Muscle layer of colon (tissue), 2 donors: Measurements from ENCODE around the gene ALCAM.

Experiments
- H3K27ac ChIP-seq: one replicate; pipeline ENCODE4 v1.7.0; 2013; ENCODE audit warnings: low read depth, mild to moderate bottlenecking, low read length, moderate library complexity
- H3K27me3 ChIP-seq, 2 donors: one replicate each; pipeline ENCODE4 v1.7.0; 2013; ENCODE audit warnings: low read length in 2 of 2, mild to moderate bottlenecking in 2 of 2; ENCODE audit not compliant: insufficient read depth in 2 of 2, control insufficient read depth in 1 of 2
- H3K36me3 ChIP-seq: one replicate; pipeline ENCODE4 v1.7.0; 2013; ENCODE audit warnings: mild to moderate bottlenecking, low read length; ENCODE audit not compliant: insufficient read depth
- H3K4me1 ChIP-seq: one replicate; pipeline ENCODE4 v1.7.0; 2013; ENCODE audit warnings: mild to moderate bottlenecking, low read length; ENCODE audit not compliant: insufficient read depth
- H3K4me3 ChIP-seq, 2 donors: one replicate each; pipeline ENCODE4 v1.7.0; 2013; ENCODE audit warnings: low read length in 2 of 2, low read depth in 1 of 2, mild to moderate bottlenecking in 1 of 2, moderate library complexity in 1 of 2
- H3K9ac ChIP-seq: one replicate; pipeline ENCODE4 v1.7.0; 2013; ENCODE audit warnings: low read length
- H3K9me3 ChIP-seq: one replicate; pipeline ENCODE4 v1.7.0; 2013; ENCODE audit warnings: mild to moderate bottlenecking, low read length
- donor health status: abdominal sarcoma.
- donor health status: Adenocarcinoma of cecum.

The ALCAM gene

DNA sequence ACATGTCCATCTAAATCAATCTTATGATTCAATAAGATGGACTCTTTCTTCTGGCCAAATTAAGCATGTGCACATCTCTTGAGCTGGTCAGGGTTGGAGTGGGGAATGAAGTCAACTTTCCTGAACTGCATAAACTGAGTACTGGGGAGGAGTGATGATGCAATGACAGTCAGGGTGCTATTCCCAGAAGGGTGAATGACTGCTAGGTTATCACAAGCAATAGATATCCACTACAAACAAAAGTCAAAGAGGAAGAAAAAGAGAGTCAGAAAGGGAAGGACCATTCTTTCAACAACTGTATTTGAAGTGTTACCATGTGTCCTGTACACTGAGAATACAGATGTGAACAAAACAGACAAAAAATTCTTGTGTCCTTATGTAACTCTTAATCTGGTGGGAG lies 70.0 kb downstream of the ALCAM start:
- Histone ChIP-seq H3K9ac (no peak overlapping the region), H3K9me3 (no peaks in the 10 kb centered on the region), H3K27ac (no peak overlapping the region), H3K4me1 (no peaks in the 10 kb centered on the region), H3K4me3 (no peak overlapping the region), H3K36me3 (no peaks in the 10 kb centered on the region), H3K27me3 (no peaks in the 10 kb centered on the region)

DNA sequence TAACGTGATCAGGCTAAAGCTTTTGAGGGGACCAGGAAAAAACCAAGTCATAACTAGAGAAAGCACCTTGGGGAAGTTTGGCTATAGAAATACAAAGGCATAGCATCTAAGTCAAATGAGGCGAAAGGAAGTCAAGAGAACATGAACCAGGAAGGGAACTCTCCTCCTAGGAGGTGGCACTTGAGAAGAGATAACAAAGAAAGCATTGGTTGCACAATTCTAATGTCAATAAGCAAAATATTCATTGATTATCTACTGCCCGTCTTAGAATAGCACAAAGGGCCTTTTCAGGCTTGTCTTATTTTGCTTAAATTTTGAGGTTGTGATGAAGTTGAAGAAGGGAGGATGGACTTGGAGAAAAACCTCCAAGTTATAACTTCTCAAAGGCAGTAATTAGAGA lies 73.4 kb downstream of the ALCAM start:
- Histone ChIP-seq H3K27ac (no peak overlapping the region), H3K9me3 (no peaks in the 10 kb centered on the region), H3K4me1 (no peaks in the 10 kb centered on the region), H3K27me3 (no peaks in the 10 kb centered on the region), H3K36me3 (no peaks in the 10 kb centered on the region), H3K4me3 (no peak overlapping the region), H3K9ac (no peak overlapping the region)

DNA sequence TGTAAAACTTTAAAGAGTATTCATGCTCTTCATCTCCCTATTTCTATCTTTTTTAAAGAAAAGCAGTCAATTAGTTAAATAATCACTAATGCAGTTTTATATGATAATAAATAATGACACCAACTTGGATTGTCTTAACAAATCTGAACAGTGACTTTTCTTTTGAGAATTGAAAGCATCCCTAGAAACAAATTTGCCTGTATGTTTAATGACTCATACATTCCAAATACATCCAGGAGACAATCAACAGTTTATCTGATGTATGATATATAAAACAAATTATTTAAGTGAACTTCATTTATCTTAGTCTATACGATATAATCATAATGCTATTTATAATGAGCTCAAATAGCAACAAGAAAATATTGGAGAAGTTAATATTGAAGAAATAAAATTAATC lies 78.0 kb downstream of the ALCAM start:
- Histone ChIP-seq H3K4me1 (no peaks in the 10 kb centered on the region), H3K27ac (no peak overlapping the region), H3K27me3 (no peaks in the 10 kb centered on the region), H3K4me3 (no peak overlapping the region), H3K9ac (no peak overlapping the region), H3K9me3 (no peaks in the 10 kb centered on the region), H3K36me3 (no peaks in the 10 kb centered on the region)

DNA sequence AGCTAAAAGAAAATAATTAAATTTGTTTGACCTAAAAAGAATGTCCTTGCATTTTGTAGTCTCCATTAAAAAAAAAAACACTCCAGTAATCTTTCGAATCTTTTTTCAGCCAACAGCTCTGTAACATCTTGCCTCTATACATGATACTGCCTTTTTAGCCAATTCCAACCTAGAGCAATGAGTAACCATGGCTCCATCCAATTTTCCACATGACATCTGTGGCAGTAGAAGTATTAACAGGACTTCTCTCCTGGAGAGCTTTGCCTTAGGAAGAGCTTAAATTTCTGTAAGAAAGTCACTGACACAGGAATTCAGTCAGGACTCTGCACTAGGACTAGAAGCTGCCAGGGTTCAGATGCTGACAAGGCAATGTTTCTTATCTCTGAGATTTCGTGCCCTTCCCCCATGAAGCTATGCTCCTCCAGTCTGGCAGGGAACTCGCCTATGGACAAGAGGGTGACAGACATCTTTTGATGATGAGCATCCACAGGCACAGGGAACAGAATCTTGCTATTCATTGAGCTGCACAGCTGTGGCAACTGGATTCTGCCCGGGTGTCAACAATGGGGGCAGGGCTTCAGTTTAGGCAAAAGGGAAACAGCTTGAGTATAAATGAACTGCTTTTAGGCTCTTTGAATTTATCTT lies 81.8 kb downstream of the ALCAM start:
- H3K9ac ChIP-seq, result no peak overlapping the region
- H3K9me3 ChIP-seq, result no peaks in the 10 kb centered on the region
- no peak overlapping the region for H3K4me3 ChIP-seq
- H3K27ac ChIP-seq, result no peak overlapping the region
- H3K27me3 ChIP-seq, result no peaks in the 10 kb centered on the region
- H3K36me3 ChIP-seq, result no peaks in the 10 kb centered on the region
- H3K4me1 ChIP-seq, result no peaks in the 10 kb centered on the region

DNA sequence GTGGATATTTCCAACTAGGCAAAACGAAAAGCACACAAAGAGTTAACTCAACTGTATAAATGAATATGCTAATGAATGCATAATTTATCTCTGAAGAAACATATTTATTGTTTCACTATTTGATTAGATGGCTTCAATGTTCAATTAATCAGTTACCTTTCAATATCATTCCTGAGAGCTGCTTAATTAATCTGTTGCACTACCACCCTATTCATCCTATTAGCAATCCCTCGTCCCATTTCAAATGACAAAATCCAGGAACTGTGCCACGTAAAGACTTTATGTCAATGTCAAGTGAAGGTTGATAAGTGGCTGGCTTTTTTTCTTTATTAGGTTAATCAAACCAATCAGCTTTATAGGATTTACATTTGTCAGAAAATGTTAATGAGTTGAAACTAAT lies 82.7 kb downstream of the ALCAM start:
- Histone ChIP-seq H3K4me1 (no peaks in the 10 kb centered on the region), H3K4me3 (no peak overlapping the region), H3K27ac (no peak overlapping the region), H3K9me3 (no peaks in the 10 kb centered on the region), H3K36me3 (no peaks in the 10 kb centered on the region), H3K27me3 (no peaks in the 10 kb centered on the region), H3K9ac (no peak overlapping the region)

DNA sequence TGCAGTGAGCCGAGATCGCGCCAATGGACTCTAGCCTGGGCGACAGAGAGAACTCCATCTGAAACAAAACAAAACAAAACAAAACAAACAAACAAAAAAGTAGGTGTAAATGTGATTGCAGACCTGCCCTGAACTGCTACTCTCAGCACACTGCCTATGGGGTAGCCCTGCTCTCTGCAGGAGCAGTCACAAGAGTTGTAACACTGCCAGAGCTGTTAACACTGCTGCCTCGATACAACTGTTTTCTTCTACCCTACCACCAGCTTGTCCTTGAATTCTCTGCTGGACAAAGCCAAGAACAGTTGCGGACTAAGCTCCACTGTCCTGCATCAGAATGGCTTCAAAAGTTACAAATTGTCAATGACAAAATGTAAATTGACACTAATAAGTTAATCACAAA lies 89.3 kb downstream of the ALCAM start:
- Histone ChIP-seq H3K27me3 (no peaks in the 10 kb centered on the region), H3K36me3 (no peaks in the 10 kb centered on the region), H3K4me3 (no peak overlapping the region), H3K9ac (no peak overlapping the region), H3K9me3 (no peaks in the 10 kb centered on the region), H3K27ac (no peak overlapping the region), H3K4me1 (no peaks in the 10 kb centered on the region)

DNA sequence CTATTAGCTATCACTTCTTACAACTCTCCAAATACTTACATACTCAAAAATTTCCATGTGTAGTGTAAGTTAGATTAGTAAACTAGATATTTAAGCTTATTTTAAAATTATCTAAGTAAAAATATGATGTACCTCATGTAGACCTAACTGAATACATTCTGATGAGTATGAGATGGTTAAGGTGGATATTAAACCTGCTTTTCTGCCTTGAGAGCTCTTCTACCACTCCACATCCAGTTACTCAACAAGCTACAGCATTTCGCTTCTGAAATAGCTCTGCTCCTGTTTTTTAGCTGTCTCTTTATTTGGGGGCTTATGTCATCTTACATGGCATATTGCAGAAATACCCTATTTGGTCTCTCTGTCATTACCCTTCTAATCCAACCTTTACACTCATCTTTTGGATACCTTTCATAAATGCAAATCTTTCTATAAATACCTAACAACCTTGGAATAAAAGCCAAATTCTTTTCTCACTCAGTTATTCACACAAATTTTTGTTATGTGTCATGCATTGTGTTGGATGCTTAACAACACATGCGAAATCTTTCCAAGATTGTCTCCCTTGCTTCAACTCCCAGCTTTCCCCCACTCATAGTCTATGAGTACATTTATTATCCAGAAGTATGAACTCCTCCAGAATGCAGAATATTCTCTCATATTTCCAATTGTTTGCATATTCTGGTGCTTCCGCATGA lies 92.0 kb downstream of the ALCAM start:
- Histone ChIP-seq H3K9me3 (no peaks in the 10 kb centered on the region), H3K9ac (no peak overlapping the region), H3K27ac (no peak overlapping the region), H3K4me1 (no peaks in the 10 kb centered on the region), H3K36me3 (no peaks in the 10 kb centered on the region), H3K27me3 (no peaks in the 10 kb centered on the region), H3K4me3 (no peak overlapping the region)

DNA sequence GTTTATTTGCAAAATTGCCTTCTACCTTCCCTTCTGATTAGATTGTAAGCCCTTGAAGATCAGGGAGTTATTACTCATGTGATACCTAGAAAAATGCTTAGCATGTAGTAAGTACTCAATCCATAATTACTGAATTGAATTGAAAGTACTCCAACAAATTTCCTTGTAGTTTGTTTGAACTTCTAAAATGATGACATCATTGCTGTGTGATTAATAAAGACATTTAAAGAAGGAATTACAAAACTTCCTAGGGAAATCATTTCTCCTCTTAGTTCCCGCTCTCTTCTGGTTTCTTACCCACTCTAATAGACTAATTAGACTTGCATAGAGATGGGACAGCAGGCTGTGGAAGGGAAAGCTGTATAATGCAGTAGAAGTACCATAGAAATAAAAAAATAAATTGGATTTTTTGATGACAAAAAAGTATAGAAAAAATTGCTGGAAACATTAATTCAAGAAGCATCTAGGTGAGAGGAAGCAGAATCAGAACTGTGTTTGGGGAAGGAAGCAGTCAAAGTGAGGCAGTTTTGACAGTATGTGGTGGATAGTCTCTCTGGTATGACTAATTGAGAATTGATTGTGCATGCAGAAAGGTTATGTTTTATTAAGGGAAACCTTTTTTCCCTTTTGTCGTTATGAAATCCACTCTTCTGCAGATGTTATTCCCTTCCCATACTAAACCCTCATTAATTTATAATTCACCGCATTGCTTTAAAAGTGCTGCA lies 93.0 kb downstream of the ALCAM start:
- Histone ChIP-seq H3K9ac (no peak overlapping the region), H3K4me3 (no peak overlapping the region), H3K27ac (no peak overlapping the region), H3K27me3 (no peaks in the 10 kb centered on the region), H3K36me3 (no peaks in the 10 kb centered on the region), H3K9me3 (no peaks in the 10 kb centered on the region), H3K4me1 (no peaks in the 10 kb centered on the region)

DNA sequence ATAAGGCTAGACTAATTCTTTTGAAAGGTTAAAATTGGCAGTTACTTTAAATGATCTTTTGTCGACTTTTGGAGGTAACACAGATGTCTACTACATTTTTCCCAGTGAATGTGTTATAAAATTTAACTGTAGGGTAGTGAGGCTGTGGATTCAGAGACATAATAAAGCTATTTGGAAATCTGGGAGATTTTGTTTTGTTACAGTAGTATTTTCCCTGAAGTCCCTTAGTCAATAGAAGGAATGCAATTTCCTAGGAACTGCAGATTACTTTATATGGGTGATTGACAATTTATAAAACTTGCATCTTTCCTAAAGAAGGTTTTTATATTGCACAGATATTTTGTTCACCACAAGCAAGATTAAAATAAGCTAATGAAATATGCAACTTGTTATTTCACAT lies 96.9 kb downstream of the ALCAM start:
- no peak overlapping the region for H3K9ac ChIP-seq
- no peaks in the 10 kb centered on the region for H3K36me3 ChIP-seq
- no peak overlapping the region for H3K4me3 ChIP-seq
- H3K27me3 ChIP-seq, result no peaks in the 10 kb centered on the region
- H3K4me1 ChIP-seq, result no peaks in the 10 kb centered on the region
- no peak overlapping the region for H3K27ac ChIP-seq
- H3K9me3 ChIP-seq, result no peaks in the 10 kb centered on the region

DNA sequence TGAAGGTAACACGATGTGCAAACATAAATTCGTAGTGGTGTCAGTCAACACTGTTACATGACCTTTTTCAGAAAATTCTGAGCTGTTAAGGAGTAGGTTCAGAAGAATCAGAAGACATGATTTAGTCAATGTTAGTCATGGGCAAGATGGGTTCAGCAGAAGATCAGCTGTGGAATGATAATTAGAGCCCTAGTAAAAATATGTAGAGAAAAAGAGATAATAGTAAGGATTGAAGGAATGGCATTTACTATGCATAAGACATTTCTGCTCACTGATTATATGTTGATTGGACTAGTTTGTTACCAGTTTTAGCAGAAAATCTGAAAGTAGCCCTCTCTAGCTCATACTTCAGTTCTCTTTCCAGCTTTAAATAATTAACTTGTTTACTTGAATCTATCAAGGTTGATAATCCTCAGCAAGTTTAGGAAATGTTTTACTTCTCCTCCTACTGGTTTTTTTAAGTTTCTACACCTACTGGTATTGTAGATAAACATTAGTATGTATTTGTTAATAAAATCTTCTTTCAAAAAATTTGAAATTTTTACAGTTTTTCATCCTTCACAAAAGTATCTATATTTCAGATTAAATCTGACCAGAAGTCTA lies 98.6 kb downstream of the ALCAM start:
- H3K4me1 ChIP-seq, result no peaks in the 10 kb centered on the region
- no peaks in the 10 kb centered on the region for H3K36me3 ChIP-seq
- H3K27ac ChIP-seq, result no peak overlapping the region
- H3K9me3 ChIP-seq, result no peaks in the 10 kb centered on the region
- no peak overlapping the region for H3K4me3 ChIP-seq
- no peaks in the 10 kb centered on the region for H3K27me3 ChIP-seq
- no peak overlapping the region for H3K9ac ChIP-seq

DNA sequence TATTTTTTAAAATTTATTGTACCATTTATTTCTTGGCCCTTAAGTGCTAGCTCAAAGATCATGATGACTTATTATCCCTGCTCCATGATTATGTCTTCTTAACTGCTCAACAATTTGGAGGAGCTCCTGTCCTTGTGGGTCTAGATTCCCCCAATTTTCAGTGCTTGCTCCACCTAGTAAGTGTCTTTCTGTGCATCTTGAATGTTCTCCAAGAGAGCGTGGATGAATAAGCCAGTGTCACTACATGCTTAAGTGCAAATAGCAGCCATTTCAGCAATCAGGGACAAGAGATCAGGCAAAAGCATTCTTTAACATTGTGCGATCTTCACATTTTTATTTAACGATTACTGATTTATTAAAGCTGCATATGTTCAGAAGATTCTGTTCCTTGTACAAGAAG lies 99.4 kb downstream of the ALCAM start:
- Histone ChIP-seq H3K9ac (no peak overlapping the region), H3K4me1 (no peaks in the 10 kb centered on the region), H3K27ac (no peak overlapping the region), H3K4me3 (no peak overlapping the region), H3K36me3 (no peaks in the 10 kb centered on the region), H3K9me3 (no peaks in the 10 kb centered on the region), H3K27me3 (no peaks in the 10 kb centered on the region)
